A549 (cell line): ENCODE data around the gene PSG1. TPM values are rescaled to one million over a fixed set of nuclear protein-coding genes. Genes with fewer than 3 reads are reported as not detected.
A peak's percentile ranks its signal among the peaks of the same experiment; 100 is the strongest.

Experiments used
- ATAC-seq, 2 experiments: fragments of 200-7000 bp in 1 of 2; fragments of >200 bp in 1 of 2; cut with Nextera tagmentation in 1 of 2; cut with Tn5 transposase in 1 of 2; 3 replicates each; pipeline versions ENCODE4 v1.8.0 to v1.9.1; 2018 to 2020; ENCODE audit warnings: mild to moderate bottlenecking in 1 of 2, moderate library complexity in 1 of 2
- CTCF ChIA-PET: fragments of 300-600 bp; sonication (Branson Sonifier 250); formaldehyde crosslinking; extraction: SDS; loops from one replicate; lab custom pipeline; 2021; ENCODE audit warnings: antibody characterized with exemption, inconsistent platforms; lab: Yijun Ruan, JAX
- POLR2A ChIA-PET: fragments of 350-600 bp; formaldehyde crosslinking; extraction: SDS; loops from one replicate; lab custom pipeline; 2021; ENCODE audit warnings: antibody characterized with exemption, inconsistent platforms; lab: Yijun Ruan, JAX
- DNase-seq, 2 experiments: peaks; one replicate each; pipeline versions ENCODE4 v3.0.0 to v3.0.0-alpha.2; 2011 to 2016; ENCODE audit warnings: low read depth in 1 of 2, low spot score in 1 of 2
- FAIRE-seq: peaks from 2 replicates; lab custom pipeline; 2011; peaks lifted over from hg19 to GRCh38; lab: Jason Lieb, UNC
- H3K27ac ChIP-seq, 2 experiments: fragments of >200 bp; sonication (Bioruptor Twin); formaldehyde crosslinking; 3 replicates each; pipeline ENCODE4 v1.5.1; 2016 to 2017
- H3K4me1 ChIP-seq: fragments of >200 bp; sonication (Bioruptor Twin); formaldehyde crosslinking; 3 replicates; pipeline ENCODE4 v1.6.1; 2016
- H3K4me2 ChIP-seq: fragments of >200 bp; sonication (Bioruptor Twin); formaldehyde crosslinking; 3 replicates; pipeline ENCODE4 v1.6.1; 2016
- H3K4me3 ChIP-seq: fragments of >200 bp; sonication (Bioruptor Twin); formaldehyde crosslinking; 3 replicates; pipeline ENCODE4 v1.5.1; 2016
- H3K9me3 ChIP-seq: fragments of >200 bp; sonication (Bioruptor Twin); formaldehyde crosslinking; 3 replicates; pipeline ENCODE4 v1.6.1; 2016
- CEBPB ChIP-seq, 2 experiments: fragments of >200 bp in 1 of 2; sonication (Bioruptor Twin) in 1 of 2; formaldehyde crosslinking in 1 of 2; IDR thresholded peaks; 2 replicates each; pipeline ENCODE4 v1.6.1; 2012 to 2016
- FOSL2 ChIP-seq, 2 experiments: fragments of 450-650 bp in 1 of 2; fragments of >200 bp in 1 of 2; sonication (Bioruptor Twin) in 1 of 2; formaldehyde crosslinking; IDR thresholded peaks; 2 replicates each; pipeline versions ENCODE4 v1.5.0 to v1.6.1; 2016 to 2020; ENCODE audit warnings: mild to moderate bottlenecking in 1 of 2, moderate library complexity in 1 of 2
- HOXB13 ChIP-seq: fragments of 250-450 bp; sonication (Bioruptor Pico); IDR thresholded peaks from 2 replicates; pipeline ENCODE4 v1.5.0; 2020; ENCODE audit warnings: low read depth, mild to moderate bottlenecking, moderate library complexity
- HOXB5 ChIP-seq: fragments of 250-450 bp; sonication (Bioruptor Pico); IDR thresholded peaks from 2 replicates; pipeline ENCODE4 v1.5.0; 2020; ENCODE audit warnings: mild to moderate bottlenecking, moderate library complexity
- KDM1A ChIP-seq: fragments of 200-600 bp; sonication (generic); IDR thresholded peaks from 2 replicates; pipeline ENCODE4 v1.6.1; 2016; ENCODE audit warnings: low read depth, mild to moderate bottlenecking
- KDM5A ChIP-seq: fragments of 200-600 bp; sonication (generic); IDR thresholded peaks from 2 replicates; pipeline ENCODE4 v1.6.1; 2016; ENCODE audit warnings: antibody characterized with exemption, mild to moderate bottlenecking
- MAFK ChIP-seq: fragments of 450-650 bp; IDR thresholded peaks from 2 replicates; pipeline ENCODE4 v1.6.1; 2014; ENCODE audit not compliant: partially characterized antibody
- MAZ ChIP-seq: fragments of 150-350 bp; IDR thresholded peaks from 2 replicates; pipeline ENCODE4 v1.6.1; 2014; ENCODE audit warnings: antibody characterized with exemption, low read depth, low read length, borderline replicate concordance
- NFE2L2 ChIP-seq: fragments of 150-350 bp; conservative IDR thresholded peaks from 2 replicates; pipeline ENCODE4 v1.6.1; 2014; ENCODE audit warnings: low read length
- NPAS2 ChIP-seq: fragments of 250-450 bp; sonication (Bioruptor Pico); IDR thresholded peaks from 2 replicates; pipeline ENCODE4 v1.8.0; 2022; ENCODE audit warnings: mild to moderate bottlenecking, moderate library complexity, borderline replicate concordance
- POLR2A ChIP-seq: IDR thresholded peaks from 2 replicates; pipeline ENCODE4 v1.6.1; 2012; ENCODE audit warnings: mild to moderate bottlenecking, low read length
- RCOR1 ChIP-seq: fragments of 150-350 bp; IDR thresholded peaks from 2 replicates; pipeline ENCODE4 v1.6.1; 2014; ENCODE audit warnings: antibody characterized with exemption, low read length, low read depth
- RFX5 ChIP-seq: fragments of 450-650 bp; IDR thresholded peaks from 2 replicates; pipeline ENCODE4 v1.7.1; 2014; ENCODE audit warnings: antibody characterized with exemption, mild to moderate bottlenecking, moderate library complexity
- SMC3 ChIP-seq: fragments of >200 bp; sonication (Bioruptor Twin); formaldehyde crosslinking; IDR thresholded peaks from 3 replicates; pipeline ENCODE4 v1.6.1; 2018; ENCODE audit warnings: inconsistent platforms
- TFCP2L1 ChIP-seq: fragments of 250-450 bp; sonication (Bioruptor Pico); IDR thresholded peaks from 2 replicates; pipeline ENCODE4 v1.5.0; 2021; ENCODE audit warnings: mild to moderate bottlenecking
- USF2 ChIP-seq: fragments of 450-650 bp; IDR thresholded peaks from 2 replicates; pipeline ENCODE4 v1.6.1; 2014; ENCODE audit warnings: antibody characterized with exemption
- ZNF302 ChIP-seq: fragments of 250-450 bp; sonication (Bioruptor Pico); IDR thresholded peaks from 2 replicates; pipeline ENCODE4 v1.9.0; 2021; ENCODE audit warnings: inconsistent platforms, mild to moderate bottlenecking, moderate library complexity
- WGBS: methylation state at CpG from one replicate; pipeline ENCODE4 v1.1.6; 2017; ENCODE audit errors: missing lambda C conversion rate; 5-methylcytosine and 5-hydroxymethylcytosine counted together
- polyA minus RNA-seq: library from RNA; depleted of rRNA, polyadenylated mRNA; stranded (reverse); fragments of >200 nt; gene quantifications from 2 replicates; pipeline ENCODE4 v1.2.3, GENCODE V29; 2011; rRNA and poly(A)+ RNA removed
- polyA plus RNA-seq, 4 experiments: library from polyadenylated mRNA; depleted of rRNA in 3 of 4; stranded (reverse); fragments of >200 nt; fragmentation: RNase III in 1 of 4; extraction: RNeasy Plus Mini Kit Qiagen cat#74134 plus additional on column Dnase treatment in 1 of 4; gene quantifications; 2 replicates in 3 of 4; 3 replicates in 1 of 4; pipeline ENCODE4 v1.2.3, GENCODE V29; 2011 to 2017
- TF ChIP-seq, protein P1 (sequence below): fragments of 250-450 bp; sonication (Bioruptor Pico); IDR thresholded peaks from 2 replicates; pipeline ENCODE4 v1.5.0; 2021; ENCODE audit warnings: mild to moderate bottlenecking, moderate library complexity, borderline replicate concordance
- TF ChIP-seq, protein P2 (sequence below): IDR thresholded peaks from 2 replicates; pipeline ENCODE4 v1.6.1; 2012
- TF ChIP-seq, protein P3 (sequence below): fragments of >200 bp; sonication (Bioruptor Twin); formaldehyde crosslinking; IDR thresholded peaks from 2 replicates; pipeline ENCODE4 v1.6.1; 2016
- TF ChIP-seq, protein P4 (sequence below): fragments of >200 bp; sonication (Bioruptor Twin); formaldehyde crosslinking; IDR thresholded peaks from 3 replicates; pipeline ENCODE4 v1.5.1; 2016
- TF ChIP-seq, protein P5 (sequence below): IDR thresholded peaks from 2 replicates; pipeline ENCODE4 v1.6.1; 2012; ENCODE audit warnings: low read depth, borderline replicate concordance

Gene PSG1
- polyA plus RNA-seq (2011; rRNA removed) (0.16 and 0.22 TPM in 2 replicates), polyA plus RNA-seq (2017; fragmentation: RNase III; extraction: RNeasy Plus Mini Kit Qiagen cat#74134 plus additional on column Dnase treatment) (0.28 to 0.41 TPM (median 0.30 TPM) in 3 replicates), polyA minus RNA-seq (0.10 and 0.12 TPM in 2 replicates)
- polyA plus RNA-seq (2012; cell fraction: cytosol; rRNA removed): 0.16 and 0.26 TPM in 2 replicates
- 0.32 and 0.43 TPM in 2 replicates for polyA plus RNA-seq (2012; cell fraction: nucleus; rRNA removed)

DNA sequence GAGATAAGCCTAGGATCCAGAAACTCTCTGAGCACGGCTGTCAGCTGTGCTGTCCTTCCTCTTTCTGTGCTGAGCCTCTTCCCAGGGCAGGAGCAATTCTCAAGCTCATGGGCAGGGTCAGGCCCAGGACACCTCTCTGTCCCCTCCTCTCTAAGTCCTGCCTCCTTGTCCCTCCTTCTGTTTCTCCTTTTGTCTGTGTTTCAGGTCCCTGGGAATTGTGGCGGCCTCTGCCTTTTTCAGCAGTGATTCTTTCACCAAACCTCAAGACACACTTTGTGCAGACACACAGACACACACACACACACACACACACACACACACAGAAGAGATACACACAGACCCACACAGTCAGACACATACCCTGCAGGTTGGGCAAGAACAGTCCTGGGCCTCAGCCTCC lies at the start of gene PSG1:
Gene PSG1, minus strand, starts transcription at position 101 of the 400 bp plus-strand sequence. CDS start 132 bp downstream, outside the sequence.
- H3K27ac ChIP-seq: peak within 1 kb of the TSS; percentile 18 to 66; a peak in 4 of 6 replicates
- no peak for TF ChIP-seq KDM5A
- TF ChIP-seq, protein P1, sequence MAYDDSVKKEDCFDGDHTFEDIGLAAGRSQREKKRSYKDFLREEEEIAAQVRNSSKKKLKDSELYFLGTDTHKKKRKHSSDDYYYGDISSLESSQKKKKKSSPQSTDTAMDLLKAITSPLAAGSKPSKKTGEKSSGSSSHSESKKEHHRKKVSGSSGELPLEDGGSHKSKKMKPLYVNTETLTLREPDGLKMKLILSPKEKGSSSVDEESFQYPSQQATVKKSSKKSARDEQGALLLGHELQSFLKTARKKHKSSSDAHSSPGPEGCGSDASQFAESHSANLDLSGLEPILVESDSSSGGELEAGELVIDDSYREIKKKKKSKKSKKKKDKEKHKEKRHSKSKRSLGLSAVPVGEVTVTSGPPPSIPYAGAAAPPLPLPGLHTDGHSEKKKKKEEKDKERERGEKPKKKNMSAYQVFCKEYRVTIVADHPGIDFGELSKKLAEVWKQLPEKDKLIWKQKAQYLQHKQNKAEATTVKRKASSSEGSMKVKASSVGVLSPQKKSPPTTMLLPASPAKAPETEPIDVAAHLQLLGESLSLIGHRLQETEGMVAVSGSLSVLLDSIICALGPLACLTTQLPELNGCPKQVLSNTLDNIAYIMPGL (CRISPR knock-in tag): no peak
- TF ChIP-seq, protein P2, sequence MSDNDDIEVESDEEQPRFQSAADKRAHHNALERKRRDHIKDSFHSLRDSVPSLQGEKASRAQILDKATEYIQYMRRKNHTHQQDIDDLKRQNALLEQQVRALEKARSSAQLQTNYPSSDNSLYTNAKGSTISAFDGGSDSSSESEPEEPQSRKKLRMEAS: no peak
- no peak for TF ChIP-seq RCOR1
- TF ChIP-seq, protein P3, sequence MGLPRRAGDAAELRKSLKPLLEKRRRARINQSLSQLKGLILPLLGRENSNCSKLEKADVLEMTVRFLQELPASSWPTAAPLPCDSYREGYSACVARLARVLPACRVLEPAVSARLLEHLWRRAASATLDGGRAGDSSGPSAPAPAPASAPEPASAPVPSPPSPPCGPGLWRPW: no peak
- TF ChIP-seq, protein P4, sequence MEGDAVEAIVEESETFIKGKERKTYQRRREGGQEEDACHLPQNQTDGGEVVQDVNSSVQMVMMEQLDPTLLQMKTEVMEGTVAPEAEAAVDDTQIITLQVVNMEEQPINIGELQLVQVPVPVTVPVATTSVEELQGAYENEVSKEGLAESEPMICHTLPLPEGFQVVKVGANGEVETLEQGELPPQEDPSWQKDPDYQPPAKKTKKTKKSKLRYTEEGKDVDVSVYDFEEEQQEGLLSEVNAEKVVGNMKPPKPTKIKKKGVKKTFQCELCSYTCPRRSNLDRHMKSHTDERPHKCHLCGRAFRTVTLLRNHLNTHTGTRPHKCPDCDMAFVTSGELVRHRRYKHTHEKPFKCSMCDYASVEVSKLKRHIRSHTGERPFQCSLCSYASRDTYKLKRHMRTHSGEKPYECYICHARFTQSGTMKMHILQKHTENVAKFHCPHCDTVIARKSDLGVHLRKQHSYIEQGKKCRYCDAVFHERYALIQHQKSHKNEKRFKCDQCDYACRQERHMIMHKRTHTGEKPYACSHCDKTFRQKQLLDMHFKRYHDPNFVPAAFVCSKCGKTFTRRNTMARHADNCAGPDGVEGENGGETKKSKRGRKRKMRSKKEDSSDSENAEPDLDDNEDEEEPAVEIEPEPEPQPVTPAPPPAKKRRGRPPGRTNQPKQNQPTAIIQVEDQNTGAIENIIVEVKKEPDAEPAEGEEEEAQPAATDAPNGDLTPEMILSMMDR: no peak
- TF ChIP-seq USF2: no peak
- TF ChIP-seq HOXB5: no peak
- TF ChIP-seq MAZ: no peak
- ATAC-seq (no peak), DNase-seq (no peak), FAIRE-seq (no peak)
- CTCF ChIA-PET: interaction anchor here (1.0 to 2.1 kb wide), 6 partner anchors 12 to 86 kb away, joined by 3 to 5 read pairs (median 4); no protein-coding TSS in a partner anchor
- no peak within 1 kb of the TSS for H3K4me3 ChIP-seq
- WGBS: 84% methylated on average over 2 of the region's 2 CpGs
- H3K4me2 ChIP-seq: no peak within 1 kb of the TSS
- H3K9me3 ChIP-seq: peaks cover 20% of the 10 kb centered on the region; the same call in 2 of the 3 replicates
- H3K4me1 ChIP-seq: peaks cover 21% of the 10 kb centered on the region
- POLR2A ChIA-PET: no interaction called here

DNA sequence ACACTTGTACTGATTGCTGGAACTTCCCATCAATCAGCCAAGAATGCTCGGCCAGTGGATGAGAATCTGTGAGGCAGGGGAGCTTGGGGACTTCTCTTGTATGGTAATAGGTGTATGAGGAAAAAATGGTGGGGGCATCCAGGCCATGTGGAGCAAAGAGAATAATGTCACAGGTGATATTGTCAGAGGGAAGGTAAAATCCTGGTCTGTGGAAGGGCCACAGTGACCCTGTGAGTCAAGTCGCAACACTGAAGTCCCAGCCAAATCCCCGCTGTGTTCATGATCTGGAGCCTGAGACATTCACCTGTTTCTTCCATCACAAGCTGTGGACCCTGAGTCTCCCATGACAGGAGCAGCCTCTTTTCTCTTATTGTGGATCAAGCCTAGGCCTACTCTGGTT lies 49.4 kb upstream of the PSG1 start:
- DNase-seq (no peak), FAIRE-seq (peak; percentile 84), ATAC-seq (no peak)
- Histone ChIP-seq H3K4me3 (no peak overlapping the region), H3K4me2 (no peak overlapping the region), H3K4me1 (peaks cover 26% of the 10 kb centered on the region), H3K27ac (no peak overlapping the region; a peak in 1 of 6 replicates), H3K9me3 (peaks cover 3% of the 10 kb centered on the region; the same call in 1 of the 3 replicates)
- WGBS: 90% methylated on average over 3 of the region's 3 CpGs
- no peak for TF ChIP-seq HOXB13
- no peak for TF ChIP-seq ZNF302 (CRISPR knock-in tag)
- TF ChIP-seq KDM1A: no peak
- TF ChIP-seq, protein P3: no peak
- TF ChIP-seq TFCP2L1 (CRISPR knock-in tag): no peak
- no peak for TF ChIP-seq NPAS2 (CRISPR knock-in tag)
- no peak for TF ChIP-seq CEBPB (IDR thresholded peaks at IDR 0.05)
- TF ChIP-seq, protein P5, sequence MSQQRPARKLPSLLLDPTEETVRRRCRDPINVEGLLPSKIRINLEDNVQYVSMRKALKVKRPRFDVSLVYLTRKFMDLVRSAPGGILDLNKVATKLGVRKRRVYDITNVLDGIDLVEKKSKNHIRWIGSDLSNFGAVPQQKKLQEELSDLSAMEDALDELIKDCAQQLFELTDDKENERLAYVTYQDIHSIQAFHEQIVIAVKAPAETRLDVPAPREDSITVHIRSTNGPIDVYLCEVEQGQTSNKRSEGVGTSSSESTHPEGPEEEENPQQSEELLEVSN: no peak
- no peak for TF ChIP-seq POLR2A
- no peak for TF ChIP-seq RFX5
- no peak for TF ChIP-seq MAZ
- no peak for TF ChIP-seq NFE2L2
- TF ChIP-seq, protein P4: no peak
- no peak for TF ChIP-seq SMC3
- TF ChIP-seq FOSL2 (IDR thresholded peaks at IDR 0.05): no peak
- no peak for TF ChIP-seq FOSL2 (CRISPR knock-in tag; IDR thresholded peaks at IDR 0.05)
- no peak for TF ChIP-seq MAFK
- CTCF ChIA-PET: interaction anchor here (0.6 to 1.8 kb wide), 7 partner anchors 9 to 497 kb away, joined by 3 to 8 read pairs (median 3); no protein-coding TSS in a partner anchor
- POLR2A ChIA-PET: no interaction called here
